DMS79 treated with DMSO at 0.1 percent for 48 hours (cell line): Measurements from ENCODE around the gene TOGARAM1.
"Not testable (repeated sequence)": the region's sequence is repeated elsewhere in the genome, so short reads cannot be mapped to it uniquely, and the experiment has no call there.

Source experiments
- DNase-seq: peaks from one replicate; lab custom pipeline; 2025; lab: John Stamatoyannopoulos, UW

Gene TOGARAM1

DNA sequence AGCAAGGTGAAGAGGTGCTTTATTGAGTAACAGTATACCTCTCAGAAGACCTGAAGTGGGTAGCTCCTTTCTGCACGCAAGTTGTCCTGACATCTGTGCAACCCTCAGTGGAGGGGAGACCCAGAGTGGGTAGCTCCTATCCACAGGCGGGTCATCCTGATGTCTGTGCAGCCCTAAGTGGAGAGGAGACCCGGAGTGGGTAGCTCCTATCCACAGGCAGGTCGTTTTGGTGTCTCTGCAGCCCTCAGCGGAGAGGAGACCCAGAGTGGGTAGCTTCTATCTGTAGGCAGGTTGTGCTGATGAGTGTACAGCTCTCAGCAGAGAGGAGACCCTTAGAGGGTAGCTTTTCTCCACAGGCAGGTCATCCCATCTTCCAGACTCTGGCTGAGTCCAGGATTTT, 76.9 kb downstream of the TOGARAM1 start:
- DNase-seq: no peak

GRCh38 chr14:45039390-45039789, 77.4 kb downstream of the TOGARAM1 start:
- no peak for DNase-seq

- DNase-seq: no peak
Observed at GRCh38 chr14:45041641-45042040, 79.7 kb downstream of the TOGARAM1 start.

- no peak for DNase-seq
Observed at GRCh38 chr14:45044638-45045037, 82.6 kb downstream of the TOGARAM1 start.

DNA sequence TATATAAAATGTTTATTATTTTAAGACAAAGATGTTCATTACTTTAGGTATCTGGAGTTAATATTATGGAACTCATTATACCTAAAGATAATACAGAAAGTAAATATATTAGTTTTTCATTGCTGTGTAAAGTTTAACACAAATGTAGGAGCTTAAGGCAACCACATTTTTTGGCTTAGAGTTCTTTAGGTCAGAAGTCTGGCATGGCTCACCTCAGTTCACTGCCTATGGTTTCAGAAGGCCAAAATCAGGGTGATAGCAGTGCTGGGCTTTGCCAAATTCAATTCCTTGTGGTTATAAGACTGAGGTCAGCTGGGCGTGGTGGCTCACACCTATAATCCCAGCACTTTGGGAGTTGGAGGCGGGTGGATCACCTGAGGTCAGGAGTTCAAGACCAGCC, 86.4 kb downstream of the TOGARAM1 start:
- no peak for DNase-seq

GRCh38 chr14:45051180-45051579, 89.2 kb downstream of the TOGARAM1 start:
- no peak for DNase-seq

- DNase-seq: no peak
Observed at GRCh38 chr14:45051896-45052295, 89.9 kb downstream of the TOGARAM1 start.

GRCh38 chr14:45057349-45057748, 95.4 kb downstream of the TOGARAM1 start:
- DNase-seq: no peak

DNA sequence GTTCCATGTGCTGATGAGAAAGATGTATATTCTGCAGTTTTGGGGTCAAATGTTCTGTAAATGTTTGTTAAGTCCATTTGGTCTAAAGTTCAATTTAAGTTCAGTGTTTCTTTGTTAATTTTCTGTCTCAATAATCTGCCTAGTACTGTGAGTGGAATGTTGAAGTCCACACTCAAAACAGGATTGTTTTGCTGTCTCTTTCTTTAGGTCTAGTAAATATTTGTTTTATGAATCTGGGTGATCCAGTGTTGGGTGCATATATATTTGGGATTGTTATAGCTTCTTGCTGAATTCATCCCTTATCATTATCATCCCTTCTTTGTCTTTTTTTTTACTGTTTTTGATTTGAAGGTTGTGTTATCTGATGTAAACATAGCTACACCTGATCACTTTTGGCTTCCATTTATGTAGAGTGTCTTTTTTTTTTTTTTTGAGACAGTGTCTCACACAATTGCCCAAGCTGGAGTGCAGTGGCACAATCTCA, 95.9 kb downstream of the TOGARAM1 start:
- no peak for DNase-seq

DNA sequence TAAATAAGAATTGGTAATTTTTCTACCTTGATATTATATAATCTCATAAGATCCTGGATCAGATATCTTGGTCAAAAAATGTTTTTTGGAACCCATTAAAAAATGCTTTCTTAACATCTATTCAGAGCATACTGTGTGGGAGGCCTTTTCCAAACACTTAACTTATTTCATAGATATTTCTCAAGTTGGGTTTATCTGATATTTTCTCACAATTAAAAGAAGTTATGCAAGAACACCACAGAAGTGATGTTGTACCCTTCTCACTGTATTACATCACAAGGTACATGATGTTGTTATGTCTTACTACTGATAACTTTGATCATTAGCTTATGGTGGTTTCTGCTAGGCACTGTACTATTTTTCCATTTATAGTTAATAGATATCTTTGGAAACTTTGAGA, 98.6 kb downstream of the TOGARAM1 start:
- no peak for DNase-seq

DNA sequence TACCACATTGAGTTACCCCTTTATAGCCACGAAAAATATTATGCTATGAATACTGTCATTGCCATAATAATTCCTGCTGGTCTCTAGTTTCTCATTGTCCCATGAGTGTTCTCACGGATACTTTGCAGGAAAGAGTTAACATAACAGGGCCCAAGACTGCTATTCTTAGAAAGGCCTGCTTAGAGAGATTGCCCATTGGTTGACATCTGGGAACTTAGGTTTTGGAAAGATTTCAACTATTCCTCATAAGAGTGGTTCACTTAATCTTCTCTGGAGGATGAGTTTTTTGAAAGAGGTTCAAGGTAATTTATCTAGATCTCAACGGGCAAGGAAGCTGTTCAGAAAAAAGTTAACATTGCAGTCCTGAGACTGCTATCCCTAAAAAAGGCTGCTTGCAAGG, 103.5 kb downstream of the TOGARAM1 start:
- no peak for DNase-seq

DNA sequence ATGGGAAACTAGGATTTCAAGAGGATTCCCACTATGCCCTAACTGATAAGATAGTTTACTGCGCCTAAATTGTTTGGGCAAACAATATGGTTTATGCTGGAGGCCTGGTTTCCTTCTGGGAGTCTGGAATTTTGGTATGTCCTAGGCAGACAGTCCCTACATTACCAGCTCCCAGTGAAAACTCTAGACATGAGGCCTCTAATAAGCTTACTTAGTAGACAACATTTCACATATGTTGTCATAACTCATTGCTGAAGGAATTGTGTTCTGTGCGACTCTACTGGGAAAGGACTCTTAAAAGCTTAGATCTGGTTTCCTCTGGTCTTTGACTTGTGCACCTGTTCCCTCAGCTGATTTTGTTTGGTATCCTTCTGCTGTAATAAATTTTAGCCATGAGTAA, 104.0 kb downstream of the TOGARAM1 start:
- DNase-seq: no peak

DNA sequence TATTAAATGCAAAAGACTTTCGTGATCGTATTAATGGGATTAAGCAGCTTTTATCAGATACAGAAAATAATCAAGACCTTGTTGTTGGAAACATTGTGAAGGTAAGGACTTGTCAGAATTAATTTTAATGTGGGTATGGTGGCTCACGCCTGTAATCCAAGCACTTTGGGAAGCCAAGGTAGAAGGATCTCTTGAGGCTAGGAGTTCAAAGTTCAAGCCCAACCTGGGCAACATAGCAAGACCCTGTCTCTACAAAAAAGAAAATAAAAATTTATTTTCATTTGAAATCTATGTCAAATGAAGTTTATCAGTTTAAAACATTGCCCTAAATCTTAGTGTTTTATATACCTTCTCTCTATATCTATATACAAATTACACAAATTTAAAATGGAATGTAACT, 104.7 kb downstream of the TOGARAM1 start:
- DNase-seq: no peak

DNA sequence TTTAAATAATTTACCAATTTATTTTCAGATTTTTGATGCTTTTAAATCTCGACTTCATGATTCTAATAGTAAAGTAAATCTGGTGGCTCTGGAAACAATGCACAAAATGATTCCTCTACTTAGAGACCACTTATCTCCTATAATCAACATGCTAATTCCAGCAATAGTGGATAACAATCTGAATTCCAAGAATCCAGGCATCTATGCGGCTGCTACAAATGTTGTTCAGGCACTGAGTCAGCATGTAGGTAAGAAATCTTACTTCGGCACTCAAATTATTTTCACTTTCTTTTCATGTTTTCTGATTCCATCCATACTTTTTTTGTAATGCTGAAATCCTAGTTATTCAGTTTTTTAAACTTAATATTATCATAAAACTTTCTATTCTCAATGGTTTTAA, 106.4 kb downstream of the TOGARAM1 start:
- no peak for DNase-seq

GRCh38 chr14:45070215-45070614, 108.2 kb downstream of the TOGARAM1 start:
- no peak for DNase-seq

GRCh38 chr14:45072126-45072525, 110.1 kb downstream of the TOGARAM1 start:
- DNase-seq: no peak

GRCh38 chr14:45073231-45073879, 111.4 kb downstream of the TOGARAM1 start:
- DNase-seq: no peak

- no peak for DNase-seq
Observed at GRCh38 chr14:45078323-45078722, 116.3 kb downstream of the TOGARAM1 start.

DNA sequence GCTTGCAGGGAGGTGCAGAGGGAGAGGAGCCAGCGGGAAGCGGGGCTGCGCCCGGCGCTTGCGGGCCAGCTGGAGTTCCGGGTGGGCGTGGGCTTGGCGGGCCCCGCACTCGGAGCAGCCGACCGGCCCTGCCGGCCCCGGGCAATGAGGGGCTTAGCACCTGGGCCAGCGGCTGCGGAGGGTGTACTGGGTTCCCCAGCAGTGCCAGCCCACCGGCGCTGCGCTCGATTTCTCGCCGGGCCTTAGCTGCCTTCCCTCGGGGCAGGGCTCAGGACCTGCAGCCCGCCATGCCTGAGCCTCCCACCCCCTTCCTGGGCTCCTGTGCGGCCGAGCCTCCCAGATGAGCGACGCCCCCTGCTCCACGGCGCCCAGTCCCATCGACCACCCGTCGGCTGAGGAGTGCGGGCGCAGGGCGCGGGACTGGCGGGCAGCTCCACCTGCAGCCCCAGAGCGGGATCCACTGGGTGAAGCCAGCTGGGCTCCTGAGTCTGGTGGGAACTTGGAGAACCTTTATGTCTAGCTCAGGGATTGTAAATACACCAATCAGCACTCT, 118.5 kb downstream of the TOGARAM1 start:
- not testable (repeated sequence) for DNase-seq

DNA sequence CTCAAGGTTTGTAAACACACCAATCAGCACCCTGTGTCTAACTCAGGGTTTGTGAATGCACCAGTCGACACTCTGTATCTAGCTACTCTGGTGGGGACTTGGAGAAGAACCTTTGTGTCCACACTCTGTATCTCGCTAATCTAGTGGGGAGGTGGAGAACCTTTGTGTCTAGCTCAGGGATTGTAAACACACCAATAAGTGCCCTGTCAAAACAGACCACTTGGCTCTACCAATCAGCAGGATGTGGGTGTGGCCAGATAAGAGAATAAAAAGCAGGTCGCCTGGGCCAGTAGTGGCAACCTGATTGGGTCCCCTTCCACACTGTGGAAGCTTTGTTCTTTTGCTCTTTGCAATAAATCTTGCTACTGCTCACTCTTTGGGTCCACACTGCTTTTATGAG, 119.1 kb downstream of the TOGARAM1 start:
- not testable (repeated sequence) for DNase-seq

- DNase-seq: no peak
Observed at GRCh38 chr14:45082420-45082819, 120.4 kb downstream of the TOGARAM1 start.

DNA sequence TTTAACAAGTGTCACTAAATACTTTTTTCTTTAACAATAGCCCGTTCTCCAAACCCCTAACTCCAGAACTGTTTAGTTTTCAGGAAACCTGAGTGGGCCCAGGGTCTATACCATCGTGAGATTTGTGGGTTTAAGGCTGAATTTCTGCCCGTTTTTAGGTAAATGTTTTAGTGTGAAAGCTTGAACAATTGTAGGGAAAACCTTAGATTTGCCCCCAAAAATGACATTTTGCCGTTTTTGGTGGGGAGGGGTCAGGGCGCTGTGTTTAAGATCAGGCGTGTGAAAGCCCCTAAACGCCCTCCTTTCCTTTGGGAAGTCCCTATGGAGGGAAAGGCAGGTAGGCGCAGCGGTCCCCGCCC, 121.6 kb downstream of the TOGARAM1 start:
- peak; percentile 73 for DNase-seq

DNA sequence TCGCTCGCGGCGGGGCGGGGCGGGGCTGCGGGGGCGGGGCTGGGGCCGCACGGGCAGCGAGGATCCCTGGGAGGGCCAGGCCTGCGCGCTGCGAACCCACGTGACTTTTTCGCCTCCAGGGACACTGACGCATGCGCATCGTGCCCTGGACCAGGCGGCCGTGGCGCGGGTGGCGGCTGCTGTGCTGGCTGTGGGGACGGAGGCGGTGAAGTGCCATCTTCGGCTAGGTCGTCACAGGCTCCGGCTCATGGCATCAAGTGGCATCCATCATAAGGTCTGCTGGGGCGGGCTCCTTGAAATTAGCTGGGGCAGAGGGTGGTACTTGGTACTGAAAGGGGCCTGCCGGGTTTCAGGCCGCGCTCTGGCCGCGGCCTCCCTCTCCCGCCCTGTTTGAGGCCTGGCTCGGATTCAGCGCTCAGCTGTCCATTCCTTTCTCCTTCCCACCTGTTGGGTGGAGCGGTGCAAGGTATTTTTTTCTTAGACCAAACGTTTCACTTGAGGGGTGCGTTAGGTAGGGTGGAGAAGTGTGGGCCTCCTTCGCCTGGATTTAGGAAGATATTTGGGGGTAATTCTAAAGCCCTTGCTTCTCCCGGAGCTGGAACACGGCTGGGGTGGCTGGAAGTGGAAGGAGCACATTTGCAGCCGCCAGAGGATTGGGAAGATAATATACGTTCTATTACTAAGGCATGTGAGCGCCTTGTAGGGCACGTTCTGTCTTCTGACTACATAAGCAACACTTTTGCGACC, 122.2 kb downstream of the TOGARAM1 start, which contains the start of gene PRPF39:
Gene PRPF39, plus strand, starts transcription at position 141 of the 747 bp plus-strand sequence. CDS start 11,124 bp downstream, outside the sequence.
- peak; percentile 98 for DNase-seq
